ENCODE measurements around the gene LHX4. TPM values are rescaled to one million over a fixed set of nuclear protein-coding genes. Genes with fewer than 3 reads are reported as not detected.

The LHX4 gene
- total and polyA plus RNA-seq, 9 of the 15 experiments (the other 6 are each of a cell fraction or from before 2014, with no cell fraction given): 0.01 to 0.11 (median 0.07) TPM; not detected in 5

DNA sequence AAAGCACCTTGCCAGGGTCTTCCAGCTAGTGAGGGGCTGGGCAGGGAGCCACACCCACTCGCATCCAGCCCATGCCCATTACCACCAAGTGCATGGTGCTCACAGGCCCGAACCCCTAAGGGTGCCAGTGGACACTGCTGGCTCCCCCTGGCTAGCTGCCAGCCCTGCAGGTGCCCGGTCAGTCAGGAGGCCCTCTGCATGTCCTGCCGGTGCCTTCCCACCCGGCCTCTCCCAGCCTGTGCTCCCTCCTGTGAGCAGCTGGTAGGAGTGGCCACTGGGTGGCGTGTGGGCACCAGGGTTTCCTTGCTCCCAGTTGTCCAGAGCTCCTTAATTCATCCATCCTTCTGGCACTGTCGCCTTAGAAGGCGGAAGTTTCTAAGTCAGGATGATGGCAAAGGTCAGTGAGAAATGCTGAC is 42.0 kb upstream of the LHX4 start (continued):
- peak; percentile 81 for TF ChIP-seq SMC3 (conservative IDR thresholded peaks at IDR 0.05; ENCODE audit: insufficient read depth, low read depth, low read length)

DNA sequence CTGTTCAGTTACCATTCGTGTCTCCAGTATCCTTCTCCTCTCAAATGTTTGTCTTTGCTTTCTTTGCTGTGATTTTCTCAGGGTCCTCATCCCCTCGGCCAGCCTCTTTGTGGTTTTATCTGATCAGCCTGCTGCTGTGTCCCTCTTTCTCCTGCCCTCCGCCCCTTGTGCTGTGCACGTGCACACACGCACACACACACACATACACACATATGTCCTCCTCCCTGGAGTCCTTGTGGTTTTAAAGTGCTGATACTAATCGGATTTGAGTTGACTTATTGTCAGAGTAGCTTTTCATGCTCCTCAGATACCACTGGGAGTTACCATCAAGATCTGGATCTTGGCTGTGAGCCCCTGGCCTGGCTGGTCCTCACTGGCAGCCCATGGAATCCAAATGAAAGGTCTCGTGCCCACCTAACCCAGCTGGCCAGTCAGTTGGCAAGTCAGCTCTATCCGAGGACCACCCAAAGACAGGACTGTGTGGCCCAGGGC is 41.3 kb upstream of the LHX4 start:
- no peak for DNase-seq (ENCODE audit: extremely low read depth in 1 of 4, low spot score in 3 of 4)
- H3K4me2 ChIP-seq (ENCODE audit: insufficient read depth, low read length): no peak overlapping the region
- H3K4me1 ChIP-seq (replicated peaks in 1 of 2; ENCODE audit: control insufficient read depth in 2 of 2, insufficient read depth in 2 of 2, low read length in 2 of 2): peaks cover 0 to 18% of the 10 kb centered on the region in 2 experiments; a peak in 3 of 5 replicates
- ChIA-PET CTCF (ENCODE audit: low intra/inter-chr PET ratio) (interaction anchor here (1.3 to 3.9 kb wide), 4 partner anchors 227 to 1236 kb away, joined by 7 to 18 read pairs (median 9); no protein-coding TSS in a partner anchor), POLR2A (interaction anchor here (0.9 to 1.7 kb wide), 4 partner anchors 9 to 370 kb away, joined by 3 to 11 read pairs (median 5); no protein-coding TSS in a partner anchor)
- BruUV-seq (replicated peaks): no TSS peak
- no peak overlapping the region; a peak in 1 of 4 replicates for H3K9ac ChIP-seq (ENCODE audit: insufficient read depth in 1 of 2, low read depth in 2 of 2, low read length in 2 of 2)
- TF ChIP-seq ZFX (CRISPR knock-in tag; IDR thresholded peaks at IDR 0.05) (no peak), MAZ (CRISPR knock-in tag; conservative IDR thresholded peaks at IDR 0.05 in 1 of 2, IDR thresholded peaks at IDR 0.05 in 1 of 2) (peak in 1 of 2 experiments; percentile 39; a peak in 1 of 4 replicates), TAF7 (tag; IDR thresholded peaks at IDR 0.05) (no peak), TRIM28 (IDR thresholded peaks at IDR 0.05) (no peak), BHLHE40 (IDR thresholded peaks at IDR 0.05; ENCODE audit: low read length) (peak; percentile 92), L3MBTL2 (IDR thresholded peaks at IDR 0.05) (no peak), CBFA2T3 (IDR thresholded peaks at IDR 0.05) (0 out of 2 replicates have a peak, but pooled peaks have one; percentile 6)
- TF ChIP-seq, protein P1, sequence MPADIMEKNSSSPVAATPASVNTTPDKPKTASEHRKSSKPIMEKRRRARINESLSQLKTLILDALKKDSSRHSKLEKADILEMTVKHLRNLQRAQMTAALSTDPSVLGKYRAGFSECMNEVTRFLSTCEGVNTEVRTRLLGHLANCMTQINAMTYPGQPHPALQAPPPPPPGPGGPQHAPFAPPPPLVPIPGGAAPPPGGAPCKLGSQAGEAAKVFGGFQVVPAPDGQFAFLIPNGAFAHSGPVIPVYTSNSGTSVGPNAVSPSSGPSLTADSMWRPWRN (IDR thresholded peaks at IDR 0.05; ENCODE audit: low read depth): peak; percentile 56; the same call in 1 of the 2 replicates
- TF ChIP-seq, protein P2, sequence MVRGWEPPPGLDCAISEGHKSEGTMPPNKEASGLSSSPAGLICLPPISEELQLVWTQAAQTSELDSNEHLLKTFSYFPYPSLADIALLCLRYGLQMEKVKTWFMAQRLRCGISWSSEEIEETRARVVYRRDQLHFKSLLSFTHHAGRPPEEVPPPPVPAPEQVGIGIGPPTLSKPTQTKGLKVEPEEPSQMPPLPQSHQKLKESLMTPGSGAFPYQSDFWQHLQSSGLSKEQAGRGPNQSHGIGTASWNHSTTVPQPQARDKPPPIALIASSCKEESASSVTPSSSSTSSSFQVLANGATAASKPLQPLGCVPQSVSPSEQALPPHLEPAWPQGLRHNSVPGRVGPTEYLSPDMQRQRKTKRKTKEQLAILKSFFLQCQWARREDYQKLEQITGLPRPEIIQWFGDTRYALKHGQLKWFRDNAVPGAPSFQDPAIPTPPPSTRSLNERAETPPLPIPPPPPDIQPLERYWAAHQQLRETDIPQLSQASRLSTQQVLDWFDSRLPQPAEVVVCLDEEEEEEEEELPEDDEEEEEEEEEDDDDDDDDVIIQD (CRISPR knock-in tag; IDR thresholded peaks at IDR 0.05): no peak
- TF ChIP-seq, protein P3, sequence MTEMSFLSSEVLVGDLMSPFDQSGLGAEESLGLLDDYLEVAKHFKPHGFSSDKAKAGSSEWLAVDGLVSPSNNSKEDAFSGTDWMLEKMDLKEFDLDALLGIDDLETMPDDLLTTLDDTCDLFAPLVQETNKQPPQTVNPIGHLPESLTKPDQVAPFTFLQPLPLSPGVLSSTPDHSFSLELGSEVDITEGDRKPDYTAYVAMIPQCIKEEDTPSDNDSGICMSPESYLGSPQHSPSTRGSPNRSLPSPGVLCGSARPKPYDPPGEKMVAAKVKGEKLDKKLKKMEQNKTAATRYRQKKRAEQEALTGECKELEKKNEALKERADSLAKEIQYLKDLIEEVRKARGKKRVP (CRISPR knock-in tag; IDR thresholded peaks at IDR 0.05): no peak
- no peak for ATAC-seq
- peaks cover 3% of the 10 kb centered on the region; the same call in 2 of the 3 replicates for H3K36me3 ChIP-seq (ENCODE audit: control insufficient read depth, insufficient read depth, low read length)
- 34% methylated on average over 8 of the region's 8 CpGs for WGBS (ENCODE audit: insufficient coverage, low coverage, missing lambda C conversion rate)
- FAIRE-seq: peak; percentile 35
- H3K27me3 ChIP-seq (ENCODE audit: control insufficient read depth in 2 of 2, insufficient read depth in 2 of 2, low read length in 2 of 2): no peaks in the 10 kb centered on the region
- H4K20me1 ChIP-seq (replicated peaks; ENCODE audit: control insufficient read depth, insufficient read depth, low read length): no peaks in the 10 kb centered on the region; the same call in 1 of the 2 replicates
- no peak overlapping the region for H3K27ac ChIP-seq (ENCODE audit: extremely low read depth, low read depth, low read length)
- no peaks in the 10 kb centered on the region for H3K9me1 ChIP-seq (ENCODE audit: control insufficient read depth, insufficient read depth, low read length)
- H3K79me2 ChIP-seq (ENCODE audit: control insufficient read depth, insufficient read depth, low read length): no peaks in the 10 kb centered on the region
- intact Hi-C loops (cut with micrococcal nuclease): loop anchor here (1.0 to 5.0 kb wide), 5 partner anchors 55 to 290 kb away; no protein-coding TSS in a partner anchor
- no peaks in the 10 kb centered on the region for H3K9me3 ChIP-seq (replicated peaks; ENCODE audit: control insufficient read depth, insufficient read depth, low read depth, low read length)
- in situ Hi-C loops (cut with MboI): loop anchor here (5.0 to 10.0 kb wide), 3 partner anchors 59 to 296 kb away; no protein-coding TSS in a partner anchor
- no peak overlapping the region for H2AFZ ChIP-seq (ENCODE audit: low read depth, low read length)
- H3K4me3 ChIP-seq: no peak overlapping the region

Measured in K562 (cell line).